Measurements from ENCODE around the gene AKT3.

DNA sequence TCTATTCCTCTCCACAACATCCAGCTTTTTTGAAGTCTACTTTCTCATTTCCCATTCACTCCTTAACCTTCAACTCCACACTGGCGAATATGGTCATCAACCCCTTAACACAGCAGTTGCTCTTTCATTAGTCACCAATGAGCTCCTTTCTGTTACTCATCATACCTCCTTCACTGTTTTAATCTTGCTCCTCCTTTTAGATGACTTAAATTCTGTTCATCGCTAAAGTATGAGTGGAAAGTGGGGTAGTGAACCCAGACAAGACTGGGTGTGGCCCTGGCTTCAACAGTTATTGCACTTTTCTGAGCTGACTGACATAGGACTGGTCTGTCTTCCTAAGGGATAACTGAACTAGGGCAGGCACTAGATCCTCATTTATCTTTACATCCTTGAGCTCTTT, 51.3 kb downstream of the AKT3 start:
- TF ChIP-seq, protein P1, sequence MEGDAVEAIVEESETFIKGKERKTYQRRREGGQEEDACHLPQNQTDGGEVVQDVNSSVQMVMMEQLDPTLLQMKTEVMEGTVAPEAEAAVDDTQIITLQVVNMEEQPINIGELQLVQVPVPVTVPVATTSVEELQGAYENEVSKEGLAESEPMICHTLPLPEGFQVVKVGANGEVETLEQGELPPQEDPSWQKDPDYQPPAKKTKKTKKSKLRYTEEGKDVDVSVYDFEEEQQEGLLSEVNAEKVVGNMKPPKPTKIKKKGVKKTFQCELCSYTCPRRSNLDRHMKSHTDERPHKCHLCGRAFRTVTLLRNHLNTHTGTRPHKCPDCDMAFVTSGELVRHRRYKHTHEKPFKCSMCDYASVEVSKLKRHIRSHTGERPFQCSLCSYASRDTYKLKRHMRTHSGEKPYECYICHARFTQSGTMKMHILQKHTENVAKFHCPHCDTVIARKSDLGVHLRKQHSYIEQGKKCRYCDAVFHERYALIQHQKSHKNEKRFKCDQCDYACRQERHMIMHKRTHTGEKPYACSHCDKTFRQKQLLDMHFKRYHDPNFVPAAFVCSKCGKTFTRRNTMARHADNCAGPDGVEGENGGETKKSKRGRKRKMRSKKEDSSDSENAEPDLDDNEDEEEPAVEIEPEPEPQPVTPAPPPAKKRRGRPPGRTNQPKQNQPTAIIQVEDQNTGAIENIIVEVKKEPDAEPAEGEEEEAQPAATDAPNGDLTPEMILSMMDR (IDR thresholded peaks at IDR 0.05) = no peak
- no peak for TF ChIP-seq POLR2A (IDR thresholded peaks at IDR 0.05)

Measured in esophagus squamous epithelium (tissue), 4 donors.